GM12872 (cell line): ENCODE measurements around the gene HDGFL2.

Source experiments
- CTCF ChIP-seq: IDR thresholded peaks from 3 replicates; pipeline ENCODE4 v1.5.1; 2011; ENCODE audit warnings: low read depth, mild to moderate bottlenecking, low read length, moderate library complexity; ENCODE audit not compliant: insufficient read depth

HDGFL2 gene

GRCh38 chr19:4472174-4472974 lies at the start of gene HDGFL2:
Gene HDGFL2 (plus strand): TSS chr19:4472297. CDS start chr19:4472351, 54 bp downstream.
- TF ChIP-seq CTCF, result no peak

GRCh38 chr19:4423416-4424126 lies 48.5 kb upstream of the HDGFL2 start:
- no peak for TF ChIP-seq CTCF

- TF ChIP-seq CTCF, result no peak
Observed at GRCh38 chr19:4425537-4425936, 46.6 kb upstream of the HDGFL2 start.

- no peak for TF ChIP-seq CTCF
Observed at GRCh38 chr19:4428326-4428975, 43.6 kb upstream of the HDGFL2 start.

- no peak for TF ChIP-seq CTCF
Observed at GRCh38 chr19:4429256-4429655, 42.8 kb upstream of the HDGFL2 start.

GRCh38 chr19:4429771-4430171 lies 42.3 kb upstream of the HDGFL2 start:
- no peak for TF ChIP-seq CTCF

GRCh38 chr19:4430760-4431159 lies 41.3 kb upstream of the HDGFL2 start:
- no peak for TF ChIP-seq CTCF
